Testis (tissue), 2 donors: ENCODE results near the gene MIER2.

Source experiments
- POLR2A ChIP-seq: fragments of 450-650 bp; IDR thresholded peaks from one replicate; pipeline ENCODE4 v1.6.1; 2017; ENCODE audit warnings: antibody characterized with exemption, mild to moderate bottlenecking, moderate library complexity
- TF ChIP-seq, protein P1 (sequence below), 3 experiments: fragments of 450-650 bp in 2 of 3; fragments of 200-600 bp in 1 of 3; sonication (generic) in 1 of 3; IDR thresholded peaks; one replicate each; pipeline ENCODE4 v1.5.1; 2016 to 2019; ENCODE audit warnings: antibody characterized with exemption in 3 of 3, mild to moderate bottlenecking in 2 of 3, moderate library complexity in 1 of 3

- TF ChIP-seq, protein P1, sequence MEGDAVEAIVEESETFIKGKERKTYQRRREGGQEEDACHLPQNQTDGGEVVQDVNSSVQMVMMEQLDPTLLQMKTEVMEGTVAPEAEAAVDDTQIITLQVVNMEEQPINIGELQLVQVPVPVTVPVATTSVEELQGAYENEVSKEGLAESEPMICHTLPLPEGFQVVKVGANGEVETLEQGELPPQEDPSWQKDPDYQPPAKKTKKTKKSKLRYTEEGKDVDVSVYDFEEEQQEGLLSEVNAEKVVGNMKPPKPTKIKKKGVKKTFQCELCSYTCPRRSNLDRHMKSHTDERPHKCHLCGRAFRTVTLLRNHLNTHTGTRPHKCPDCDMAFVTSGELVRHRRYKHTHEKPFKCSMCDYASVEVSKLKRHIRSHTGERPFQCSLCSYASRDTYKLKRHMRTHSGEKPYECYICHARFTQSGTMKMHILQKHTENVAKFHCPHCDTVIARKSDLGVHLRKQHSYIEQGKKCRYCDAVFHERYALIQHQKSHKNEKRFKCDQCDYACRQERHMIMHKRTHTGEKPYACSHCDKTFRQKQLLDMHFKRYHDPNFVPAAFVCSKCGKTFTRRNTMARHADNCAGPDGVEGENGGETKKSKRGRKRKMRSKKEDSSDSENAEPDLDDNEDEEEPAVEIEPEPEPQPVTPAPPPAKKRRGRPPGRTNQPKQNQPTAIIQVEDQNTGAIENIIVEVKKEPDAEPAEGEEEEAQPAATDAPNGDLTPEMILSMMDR (IDR thresholded peaks at IDR 0.05), result no peak
- TF ChIP-seq POLR2A, result no peak
These were observed 64.9 kb downstream of the MIER2 start for GRCh38 chr19:279656-280055.
